IPS-18c (cell line): ENCODE measurements around the gene C6orf52.
"Not testable (repeated sequence)": the region's sequence is repeated elsewhere in the genome, so short reads cannot be mapped to it uniquely, and the experiment has no call there.

ENCODE experiments used
- H3K4me3 ChIP-seq: 2 replicates; pipeline ENCODE4 v1.7.0; 2013; ENCODE audit warnings: low read depth, mild to moderate bottlenecking, low read length, moderate library complexity; ENCODE audit not compliant: insufficient read depth
- H3K9me3 ChIP-seq: one replicate; pipeline ENCODE4 v1.6.1; 2013; ENCODE audit warnings: mild to moderate bottlenecking, low read length, moderate library complexity; ENCODE audit not compliant: control insufficient read depth, insufficient read depth

Gene C6orf52

DNA sequence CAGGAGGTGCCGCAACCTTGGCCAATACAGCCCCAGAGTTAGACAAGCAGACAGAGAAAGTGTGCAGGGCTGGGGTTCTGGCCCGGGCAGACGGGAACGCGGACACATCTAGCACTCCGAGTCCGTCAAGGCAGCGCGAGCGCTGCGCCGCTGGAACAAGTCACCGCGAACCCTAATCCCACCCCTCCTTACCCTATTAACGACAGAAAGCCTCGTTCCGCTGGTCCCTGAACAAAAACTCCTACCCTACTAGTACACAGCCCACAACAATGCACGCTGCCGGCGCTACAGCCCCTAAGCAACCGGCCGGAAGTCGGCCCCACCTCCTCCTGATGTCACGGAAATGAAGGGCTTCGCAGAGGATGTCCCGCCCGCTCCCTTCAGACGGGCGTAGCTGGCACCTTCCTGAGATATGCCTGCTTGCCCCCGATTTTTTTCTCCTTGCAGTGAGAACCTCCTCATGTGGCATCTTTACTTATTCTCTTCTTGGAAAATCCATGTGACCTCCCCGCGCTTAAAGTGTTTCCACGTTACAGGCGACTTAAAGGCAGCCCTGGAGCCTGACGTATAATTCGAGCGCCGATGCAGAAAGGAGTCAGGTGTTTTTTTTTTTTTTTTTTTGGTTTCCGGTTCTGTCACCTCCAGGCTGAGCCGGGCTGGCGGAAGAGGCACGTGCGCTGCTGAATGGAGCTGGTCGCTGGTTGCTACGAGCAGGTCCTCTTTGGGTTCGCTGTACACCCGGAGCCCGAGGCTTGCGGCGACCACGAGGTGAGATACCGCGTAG, at the start of gene C6orf52, which contains the start of gene PAK1IP1:
TSS of gene C6orf52 (minus strand) at position 315 of the 784 bp plus-strand sequence. CDS start 7,066 bp downstream, outside the sequence.
TSS of gene PAK1IP1 (plus strand) at position 671 of the 784 bp plus-strand sequence. CDS start at position 685, 14 bp downstream.
- H3K4me3 ChIP-seq = peak within 1 kb of the TSS; percentile 97

DNA sequence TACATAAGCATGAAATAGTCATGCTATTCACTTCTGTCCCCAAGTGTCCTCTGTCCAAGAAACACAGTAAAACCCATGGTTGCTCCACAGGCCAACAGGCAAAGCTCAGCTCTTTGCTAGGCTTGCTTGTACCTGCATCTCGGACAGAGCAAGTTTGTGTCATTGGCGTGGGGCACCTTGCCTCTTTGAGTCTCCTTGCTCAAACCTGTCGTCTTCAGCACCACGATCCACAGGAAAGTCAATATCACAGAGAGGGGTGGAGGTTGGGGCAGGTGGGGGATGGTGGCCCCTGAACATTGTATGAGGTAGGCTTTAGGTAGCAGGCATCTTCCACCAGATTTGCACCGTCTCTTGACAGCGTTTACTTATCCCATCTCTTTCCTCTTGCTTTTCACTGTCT, 49.1 kb upstream of the C6orf52 start:
- no peak overlapping the region for H3K4me3 ChIP-seq
- H3K9me3 ChIP-seq = peaks cover 3% of the 10 kb centered on the region

More for the DNA sequence above, at the start of gene C6orf52, which contains the start of gene PAK1IP1:
- no peaks in the 10 kb centered on the region for H3K9me3 ChIP-seq

DNA sequence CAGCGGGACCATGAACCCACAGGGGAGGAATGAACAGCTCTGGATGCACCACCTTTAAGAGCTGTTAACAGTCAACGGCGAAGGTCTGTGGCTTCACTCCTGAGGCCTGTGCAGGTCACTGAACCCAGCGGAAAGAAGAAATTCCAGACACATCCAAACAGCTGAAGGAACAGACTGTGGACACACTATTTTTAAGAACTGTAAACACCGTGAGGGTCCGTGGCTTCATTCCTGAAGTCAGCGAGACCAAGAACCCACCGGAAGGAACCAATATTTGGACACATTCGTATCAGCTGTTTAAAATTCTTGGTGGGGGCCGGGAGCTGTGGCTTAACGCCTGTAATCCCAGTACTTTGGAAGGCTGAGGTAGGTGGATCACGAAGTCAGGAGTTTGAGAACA, 47.8 kb upstream of the C6orf52 start:
- H3K4me3 ChIP-seq = no peak overlapping the region
- H3K9me3 ChIP-seq = no peaks in the 10 kb centered on the region

DNA sequence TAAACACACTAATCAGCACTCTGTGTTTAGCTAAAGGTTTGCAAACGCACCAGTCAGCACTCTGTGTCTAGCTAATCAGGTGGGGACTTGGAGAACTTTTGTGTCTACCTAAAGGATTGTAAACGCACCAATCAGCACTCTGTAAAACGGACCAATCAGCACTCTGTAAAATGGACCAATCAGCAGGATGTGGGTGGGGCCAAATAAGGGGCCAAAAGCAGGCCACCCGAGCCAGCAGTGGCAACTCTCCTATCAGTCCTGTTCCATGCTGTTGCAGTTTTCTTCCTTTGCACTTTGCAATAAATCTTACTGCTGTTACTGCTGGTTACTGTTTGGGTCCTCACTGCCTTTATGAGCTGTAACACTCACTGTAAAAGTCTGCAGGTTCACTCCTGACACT, 47.2 kb upstream of the C6orf52 start:
- not testable (repeated sequence) for H3K9me3 ChIP-seq, H3K4me3 ChIP-seq

DNA sequence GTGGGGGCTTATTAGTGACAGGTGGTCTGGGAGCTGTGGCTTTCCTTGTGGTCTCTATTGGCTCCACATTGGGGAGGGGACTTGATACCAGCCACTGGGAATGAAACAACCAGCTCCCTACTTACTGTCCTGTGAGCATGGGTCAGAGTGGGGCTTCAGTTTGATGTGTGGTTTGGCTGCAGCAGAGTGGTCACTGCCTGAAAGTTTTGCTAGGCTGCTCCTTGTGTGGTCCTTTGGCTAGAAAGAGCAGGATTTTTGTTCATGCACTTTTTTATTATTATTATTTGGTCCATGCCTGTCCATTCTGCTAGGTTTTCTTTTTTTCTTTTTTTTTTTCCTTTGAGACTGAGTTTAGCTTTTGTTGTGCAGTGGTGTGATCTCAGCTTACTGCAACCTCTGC, 45.6 kb upstream of the C6orf52 start:
- H3K9me3 ChIP-seq = no peaks in the 10 kb centered on the region
- H3K4me3 ChIP-seq = no peak overlapping the region

DNA sequence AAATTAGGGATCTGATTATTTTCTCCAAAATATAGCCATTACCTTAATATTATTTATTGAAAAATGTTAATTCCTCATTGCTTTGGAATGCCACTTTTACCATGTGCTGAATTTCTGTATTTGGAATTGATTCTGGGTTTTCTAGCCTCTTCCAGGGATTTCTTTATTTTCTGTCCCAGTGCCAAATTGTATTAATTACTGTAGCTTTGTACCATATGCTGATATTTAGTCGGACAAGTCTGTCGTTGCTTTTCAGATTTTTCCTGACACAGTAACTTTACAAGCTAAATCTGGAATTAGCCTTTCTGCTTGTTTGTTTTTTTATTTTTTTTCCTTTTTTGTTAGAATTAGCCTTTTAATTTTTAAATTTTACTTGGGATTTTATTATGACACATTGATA, 42.3 kb upstream of the C6orf52 start:
- Histone ChIP-seq H3K4me3 (no peak overlapping the region), H3K9me3 (no peaks in the 10 kb centered on the region)

DNA sequence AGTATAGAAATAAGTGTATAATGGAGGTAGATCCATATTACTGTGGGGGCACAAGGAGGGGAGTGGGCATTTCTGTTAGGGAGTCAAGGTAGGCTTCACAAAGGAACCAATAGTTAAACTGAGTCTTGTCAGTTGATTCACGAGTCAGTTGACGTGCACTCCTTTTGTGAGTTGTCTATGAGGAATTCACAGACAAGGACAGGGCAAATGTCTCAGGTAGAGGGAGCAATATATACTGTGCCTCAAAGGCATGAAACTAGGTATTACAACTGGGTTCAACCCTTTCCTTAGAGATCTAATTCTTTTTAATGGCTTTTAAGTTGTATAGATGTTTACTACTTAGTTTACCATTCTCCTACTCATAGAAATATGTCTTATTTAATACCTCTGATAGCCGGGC, 39.4 kb upstream of the C6orf52 start:
- Histone ChIP-seq H3K9me3 (no peaks in the 10 kb centered on the region), H3K4me3 (no peak overlapping the region)

DNA sequence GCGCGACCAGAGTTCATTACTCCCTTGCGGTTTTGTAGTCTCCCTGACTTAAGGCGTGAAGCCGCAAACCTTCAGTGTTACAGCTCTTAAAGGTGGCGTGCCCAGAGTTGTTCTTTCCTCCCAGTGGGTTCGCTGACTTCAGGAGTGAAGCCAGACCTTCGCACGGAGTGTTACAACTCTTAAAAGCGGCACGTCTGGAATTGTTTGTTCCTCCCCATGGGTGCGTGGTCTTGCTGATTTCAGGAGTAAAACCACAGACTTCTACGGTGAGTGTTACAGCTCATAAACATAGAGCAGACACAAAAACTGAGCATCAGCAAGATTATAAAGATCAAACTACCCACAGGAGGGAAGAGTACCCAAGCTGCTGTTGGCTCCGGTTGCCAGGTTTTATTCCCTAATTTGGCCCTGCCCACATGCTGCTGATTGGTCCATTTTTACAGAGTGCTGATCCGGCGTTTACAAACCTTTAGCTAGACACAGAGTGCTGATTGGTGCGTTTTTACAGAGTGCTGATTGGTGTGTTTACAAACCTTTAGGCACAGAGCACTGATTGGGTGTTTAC, 38.8 kb upstream of the C6orf52 start:
- H3K4me3 ChIP-seq = no peak overlapping the region
- H3K9me3 ChIP-seq = no peaks in the 10 kb centered on the region

DNA sequence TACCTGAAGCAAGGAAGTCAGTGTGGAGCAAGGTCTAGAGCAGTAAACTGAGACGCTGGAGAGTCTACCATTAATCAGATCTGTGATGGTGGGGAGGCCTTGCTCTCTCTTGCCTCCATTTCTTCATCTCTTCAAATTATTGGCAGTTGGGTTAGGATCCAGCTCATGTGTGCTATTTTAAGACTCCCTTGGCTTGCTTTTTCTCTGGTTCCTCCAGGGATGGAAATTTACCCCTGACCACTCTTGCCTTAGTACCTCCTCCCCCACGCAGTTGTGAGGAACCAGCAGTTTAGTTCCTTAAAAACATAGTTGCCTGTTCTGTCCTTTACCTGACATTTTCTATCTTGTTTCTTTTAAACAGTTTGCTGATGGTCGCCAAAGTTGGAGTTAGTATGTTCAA, 35.8 kb upstream of the C6orf52 start:
- Histone ChIP-seq H3K4me3 (no peak overlapping the region), H3K9me3 (no peaks in the 10 kb centered on the region)

DNA sequence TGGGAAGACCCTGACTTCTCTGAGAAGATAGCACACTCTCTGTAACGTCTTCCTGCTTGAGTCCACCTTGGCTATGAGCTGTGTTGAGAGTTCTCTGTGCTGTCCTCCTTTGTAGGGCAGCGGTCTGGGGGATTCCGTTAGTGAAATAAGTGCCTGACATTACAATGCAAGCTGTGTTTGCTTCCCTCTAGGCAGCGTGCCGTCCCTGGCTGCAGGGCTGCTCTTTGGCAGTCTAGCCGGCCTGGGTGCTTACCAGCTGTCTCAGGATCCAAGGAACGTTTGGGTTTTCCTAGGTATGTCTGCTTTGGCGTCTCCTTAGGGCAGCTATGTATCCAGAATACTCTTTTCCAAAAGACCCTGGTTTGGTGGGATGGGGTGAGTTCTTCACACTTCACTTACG, 31.3 kb upstream of the C6orf52 start:
- H3K4me3 ChIP-seq = no peak overlapping the region
- no peaks in the 10 kb centered on the region for H3K9me3 ChIP-seq

DNA sequence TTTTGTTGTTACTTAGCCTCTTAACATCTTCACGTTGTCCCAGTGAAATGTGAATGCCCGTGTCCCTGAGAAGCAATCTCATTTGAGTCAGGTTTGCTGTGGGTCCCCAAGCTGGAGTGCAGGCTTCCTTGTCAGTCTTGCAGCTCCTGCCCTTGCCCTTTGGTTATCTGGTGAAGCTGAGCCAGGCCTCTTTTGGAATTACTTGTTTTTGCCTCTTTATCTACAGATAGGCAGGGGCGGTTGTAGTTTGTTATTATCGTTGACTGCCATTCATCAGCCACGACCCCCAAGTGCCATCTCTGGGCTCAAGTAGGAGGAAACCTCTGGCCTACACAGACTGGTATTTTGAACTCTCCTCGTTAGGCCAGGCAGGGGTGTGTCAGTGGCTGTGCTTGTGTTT, 30.6 kb upstream of the C6orf52 start:
- Histone ChIP-seq H3K4me3 (no peak overlapping the region), H3K9me3 (no peaks in the 10 kb centered on the region)

DNA sequence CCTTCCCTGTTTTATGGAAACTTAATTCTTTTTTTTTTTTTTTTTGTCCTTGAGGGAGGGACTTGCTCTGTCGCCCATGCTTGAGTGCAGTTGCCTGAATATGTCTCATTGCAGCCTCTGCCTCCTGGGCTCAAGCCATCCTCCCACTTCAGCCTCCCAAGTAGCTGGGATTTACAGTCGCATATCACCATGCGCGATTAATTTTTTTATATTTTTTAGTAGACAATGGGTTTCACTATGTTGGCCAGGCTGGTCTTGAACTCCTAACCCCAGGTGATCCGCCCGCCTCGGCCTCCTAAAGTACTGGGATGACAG, 29.1 kb upstream of the C6orf52 start:
- H3K4me3 ChIP-seq = peak overlapping the region; percentile 74

DNA sequence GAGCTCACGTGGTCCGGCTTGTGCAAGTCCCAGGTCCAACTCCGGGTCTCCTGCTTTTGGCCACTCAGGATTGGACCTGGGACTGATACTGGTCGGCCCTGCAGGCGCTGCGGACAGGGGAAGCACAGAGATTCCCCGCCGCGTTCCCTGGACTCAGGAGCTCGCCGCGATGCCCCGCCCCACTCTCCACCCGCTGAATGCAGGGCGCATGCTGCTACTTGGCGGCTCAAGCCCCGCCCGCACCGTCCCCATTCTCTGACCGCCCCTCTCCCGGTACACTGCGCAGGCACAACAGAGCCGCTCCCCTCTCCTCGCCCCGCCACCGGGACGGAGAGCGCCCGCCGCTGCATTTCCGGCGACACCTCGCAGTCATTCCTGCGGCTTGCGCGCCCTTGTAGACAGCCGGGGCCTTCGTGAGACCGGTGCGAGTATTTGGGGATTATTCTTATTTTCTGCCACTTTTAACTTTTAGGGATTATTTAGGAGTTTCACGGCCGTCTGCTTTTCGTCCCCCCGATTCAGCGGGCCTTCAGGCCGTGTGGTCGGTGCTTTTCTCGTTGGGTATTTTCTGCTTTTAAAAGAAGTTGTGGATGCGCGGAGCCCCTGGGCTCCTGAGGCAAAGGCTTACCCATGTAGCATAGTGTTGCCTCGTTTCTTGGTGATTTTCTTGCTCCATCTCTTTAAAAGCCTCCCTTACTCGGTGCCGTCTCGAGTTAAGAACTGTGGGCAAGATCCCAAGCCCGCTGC, 28.6 kb upstream of the C6orf52 start, which contains the start of gene TMEM14C:
TSS of gene TMEM14C (plus strand) at position 251 of the 747 bp plus-strand sequence. CDS start 1,544 bp downstream, outside the sequence.
- H3K4me3 ChIP-seq = peak within 1 kb of the TSS; percentile 74
- peaks cover 3% of the 10 kb centered on the region for H3K9me3 ChIP-seq

More for the DNA sequence above, 29.1 kb upstream of the C6orf52 start:
- peaks cover under 1% of the 10 kb centered on the region for H3K9me3 ChIP-seq

DNA sequence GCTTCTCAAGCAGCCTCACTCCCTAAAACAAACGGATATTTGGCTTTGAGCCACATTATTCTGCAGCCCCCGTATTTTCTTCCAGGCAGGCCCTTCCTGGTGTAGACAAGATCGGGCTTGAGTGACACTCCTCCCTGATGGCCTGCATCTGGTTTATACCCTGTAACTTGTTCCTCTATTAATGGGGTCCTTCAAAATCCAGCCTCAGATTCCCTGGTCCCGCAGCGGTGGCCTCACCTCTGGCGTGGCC, 28.1 kb upstream of the C6orf52 start:
- peaks cover 8% of the 10 kb centered on the region for H3K9me3 ChIP-seq

DNA sequence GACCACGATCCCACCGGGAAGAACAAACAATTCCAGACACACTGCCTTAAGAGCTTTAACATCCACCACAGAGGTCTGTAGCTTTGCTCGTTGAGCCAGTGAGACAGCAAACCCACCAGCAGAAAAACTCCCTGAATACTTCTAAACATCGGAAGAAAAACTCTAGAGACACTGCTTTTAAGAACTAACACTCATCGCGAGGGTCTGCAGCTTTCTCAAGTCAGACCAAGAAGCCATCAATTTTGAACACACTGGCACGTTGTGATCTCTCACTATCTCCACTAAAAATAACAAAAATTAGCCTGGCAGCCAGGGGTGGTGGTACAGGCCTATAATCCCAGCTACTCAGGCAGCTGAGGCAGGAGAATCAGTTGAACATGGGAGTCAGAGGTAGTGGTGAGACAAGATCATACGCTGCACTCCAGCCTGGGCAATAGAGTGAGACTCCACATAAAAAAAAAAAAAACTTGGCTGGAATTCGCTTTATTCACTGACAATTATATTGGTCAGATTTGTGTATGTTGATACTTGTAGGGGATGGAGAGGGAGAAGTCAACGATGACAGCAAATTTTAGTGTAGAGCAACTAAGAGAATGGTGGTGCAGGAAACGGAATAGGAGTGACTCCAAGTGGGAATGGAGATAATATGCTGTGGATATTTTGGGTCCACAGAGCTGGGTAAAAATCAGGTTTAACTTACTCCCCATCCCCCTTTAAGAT, 27.6 kb upstream of the C6orf52 start:
- peak overlapping the region; percentile 74 for H3K4me3 ChIP-seq

More for the DNA sequence above, 28.1 kb upstream of the C6orf52 start:
- H3K4me3 ChIP-seq = peak overlapping the region; percentile 74

DNA sequence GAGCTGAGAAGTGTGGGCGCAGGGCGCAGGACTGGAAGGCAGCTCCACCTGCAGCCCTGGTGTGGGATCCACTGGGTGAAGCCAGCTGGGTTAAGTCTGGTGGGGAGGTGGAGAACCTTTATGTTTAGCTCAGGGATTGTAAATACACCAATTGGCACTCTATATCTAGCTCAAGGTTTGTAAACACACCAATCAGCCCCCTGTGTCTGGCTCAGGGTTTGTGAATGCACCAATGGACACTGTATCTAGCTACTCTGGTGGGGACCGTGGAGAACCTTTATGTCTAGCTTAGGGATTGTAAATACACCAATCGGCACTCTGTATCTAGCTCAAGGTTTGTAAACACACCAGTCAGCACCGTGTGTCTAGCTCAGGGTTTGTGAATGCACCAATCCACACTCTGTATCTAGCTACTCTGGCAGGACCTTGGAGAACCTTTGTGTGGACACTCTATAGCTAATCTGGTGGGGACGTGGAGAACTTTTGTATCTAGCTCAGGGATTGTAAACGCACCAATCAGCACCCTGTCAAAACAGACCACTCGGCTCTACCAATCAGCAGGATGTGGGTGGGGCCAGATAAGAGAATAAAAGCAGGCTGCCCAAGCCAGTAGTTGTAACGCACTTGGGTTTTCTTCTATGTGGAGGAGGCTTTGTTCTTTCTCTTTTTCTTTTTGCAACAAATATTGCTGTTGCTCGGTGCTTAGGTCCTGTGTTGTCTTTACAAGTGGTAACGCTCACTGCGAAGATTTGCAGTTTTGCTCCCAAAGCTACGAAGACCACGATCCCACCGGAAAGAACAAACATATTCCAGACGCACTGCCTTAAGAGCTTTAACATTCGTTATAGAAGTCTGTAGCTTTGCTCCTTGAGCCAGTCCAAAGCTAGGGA, 26.8 kb upstream of the C6orf52 start:
- H3K4me3 ChIP-seq, H3K9me3 ChIP-seq: not testable (repeated sequence)

More for the DNA sequence above, 27.6 kb upstream of the C6orf52 start:
- H3K9me3 ChIP-seq = peaks cover 8% of the 10 kb centered on the region
